Activated T-cell treated with anti-CD3 and anti-CD28 coated beads, Interleukin-2, amount 50 U/mL, for 1 hour (primary cell): ENCODE data around the gene RNU1-3.
"Not testable (repeated sequence)": the region's sequence is repeated elsewhere in the genome, so short reads cannot be mapped to it uniquely, and the experiment has no call there.

Experiments used
- DNase-seq: peaks from one replicate; pipeline ENCODE4 v3.0.0-alpha.2; 2020

RNU1-3 gene

GRCh38 chr1:16636551-16637195, 30.1 kb downstream of the RNU1-3 start:
- DNase-seq, result peak; percentile 17

- DNase-seq, result peak; percentile 19
These were observed 30.8 kb downstream of the RNU1-3 start for GRCh38 chr1:16635959-16636358.

- peak; percentile 15 for DNase-seq
These were observed 33.0 kb downstream of the RNU1-3 start for GRCh38 chr1:16633540-16634282.

GRCh38 chr1:16632044-16632850, 34.5 kb downstream of the RNU1-3 start:
- peak; percentile 22 for DNase-seq

- peak; percentile 27 for DNase-seq
These were observed 35.3 kb downstream of the RNU1-3 start for GRCh38 chr1:16631248-16632043.

- peak; percentile 25 for DNase-seq
These were observed 36.0 kb downstream of the RNU1-3 start for GRCh38 chr1:16630661-16631247.

- peak; percentile 27 for DNase-seq
These were observed 36.7 kb downstream of the RNU1-3 start for GRCh38 chr1:16629916-16630530.

- peak; percentile 25 for DNase-seq
These were observed 38.2 kb downstream of the RNU1-3 start for GRCh38 chr1:16628361-16629111.

- peak; percentile 19 for DNase-seq
These were observed 40.3 kb downstream of the RNU1-3 start for GRCh38 chr1:16626409-16626983.

- peak; percentile 32 for DNase-seq
These were observed 41.0 kb downstream of the RNU1-3 start for GRCh38 chr1:16625497-16626408.

- peak; percentile 33 for DNase-seq
These were observed 42.7 kb downstream of the RNU1-3 start for GRCh38 chr1:16623812-16624719.

GRCh38 chr1:16623337-16623736, 43.4 kb downstream of the RNU1-3 start:
- DNase-seq, result not testable (repeated sequence)

GRCh38 chr1:16621681-16622315, 45.0 kb downstream of the RNU1-3 start:
- DNase-seq, result peak; percentile 28

- no peak for DNase-seq
These were observed 45.5 kb downstream of the RNU1-3 start for GRCh38 chr1:16621300-16621658.

GRCh38 chr1:16619803-16620501, 46.8 kb downstream of the RNU1-3 start:
- peak; percentile 21 for DNase-seq

GRCh38 chr1:16618719-16619118, 48.0 kb downstream of the RNU1-3 start:
- peak; percentile 28 for DNase-seq
